Measurements from ENCODE around the gene SNX12. TPM values are rescaled to one million over a fixed set of nuclear protein-coding genes. Genes with fewer than 3 reads are reported as not detected.

The SNX12 gene
- total RNA-seq (2021), result 69.4 to 79.6 TPM (median 74.2 TPM) in 3 replicates
- percentile 68 among the genes with signal in this experiment for Bru-seq, nascent RNA
- long read RNA-seq, experiment 1, partial matches to known transcripts, result 0 of 11 reads
- long read RNA-seq, experiment 1, other reads (novel, unspliced or antisense), result 8 of 11 reads
- long read RNA-seq, experiment 2, transcript SNX12-202 (4 exons, 2,376 nt), result major isoform, 45 of 73 reads
- long read RNA-seq, experiment 2, partial matches to known transcripts, result 4 of 73 reads
- long read RNA-seq, experiment 2, other reads (novel, unspliced or antisense), result 23 of 73 reads
- long read RNA-seq, experiment 3, partial matches to known transcripts, result 0 of 10 reads
- long read RNA-seq, experiment 3, other reads (novel, unspliced or antisense), result 7 of 10 reads

- Mint-ChIP-seq H3K36me3 (peaks cover 3% of the 10 kb centered on the region), H3K27ac (peak within 1 kb of the TSS; percentile 90), H3K4me1 (peaks cover 7% of the 10 kb centered on the region), H3K9me3 (no peaks in the 10 kb centered on the region), H3K4me3 (peak within 1 kb of the TSS; percentile 94), H3K27me3 (ENCODE audit: low read depth) (no peaks in the 10 kb centered on the region; the same call in 1 of the 2 replicates)
- DNase-seq (ENCODE audit: low spot score) (peak; percentile 85), ATAC-seq (peak; percentile 98)
- CTCF ChIA-PET, result interaction anchor here (1.0 to 1.2 kb wide), 3 partner anchors 15 to 60 kb away, joined by 3 to 4 read pairs (median 3); no protein-coding TSS in a partner anchor
- POLR2A ChIA-PET, result interaction anchor here (0.5 to 1.4 kb wide), 6 partner anchors 15 to 1034 kb away, joined by 3 to 11 read pairs (median 4); no protein-coding TSS in a partner anchor
- no peak; the same call in 1 of the 2 replicates for TF ChIP-seq ERG (CRISPR knock-in tag; IDR thresholded peaks at IDR 0.05)
- no peak for TF ChIP-seq JAZF1 (CRISPR knock-in tag; IDR thresholded peaks at IDR 0.05)
- no peak for TF ChIP-seq GRHL2 (CRISPR knock-in tag; IDR thresholded peaks at IDR 0.05; ENCODE audit: insufficient replicate concordance, severe bottlenecking)
- no peak for TF ChIP-seq EMX1 (CRISPR knock-in tag; IDR thresholded peaks at IDR 0.05)
- TF ChIP-seq MLX (CRISPR knock-in tag; IDR thresholded peaks at IDR 0.05), result no peak
- TF ChIP-seq CBFB (CRISPR knock-in tag; IDR thresholded peaks at IDR 0.05; ENCODE audit: low read depth), result no peak
- no peak for TF ChIP-seq ZNF423 (CRISPR knock-in tag; IDR thresholded peaks at IDR 0.05)
- no peak for TF ChIP-seq NR2C2 (CRISPR knock-in tag; IDR thresholded peaks at IDR 0.05)
- TF ChIP-seq ZNF671 (CRISPR knock-in tag; IDR thresholded peaks at IDR 0.05), result no peak
- TF ChIP-seq USF2 (CRISPR knock-in tag; IDR thresholded peaks at IDR 0.05), result no peak
- TF ChIP-seq USF1 (CRISPR knock-in tag; IDR thresholded peaks at IDR 0.05), result no peak
- TF ChIP-seq TEAD1 (CRISPR knock-in tag; IDR thresholded peaks at IDR 0.05), result no peak
- TF ChIP-seq ATF1 (CRISPR knock-in tag; IDR thresholded peaks at IDR 0.05), result no peak
- peak; percentile 40; the same call in 1 of the 2 replicates for TF ChIP-seq FOXP1 (CRISPR knock-in tag; IDR thresholded peaks at IDR 0.05; ENCODE audit: borderline replicate concordance)
- peak; percentile 58 for TF ChIP-seq NFYB (CRISPR knock-in tag; conservative IDR thresholded peaks at IDR 0.05; ENCODE audit: low read depth)
- no peak for TF ChIP-seq ATF2 (CRISPR knock-in tag; IDR thresholded peaks at IDR 0.05; ENCODE audit: borderline replicate concordance, low read depth)
- peak; percentile 72 for TF ChIP-seq SP1 (CRISPR knock-in tag; conservative IDR thresholded peaks at IDR 0.05)
- no peak for TF ChIP-seq ZNF512 (CRISPR knock-in tag; IDR thresholded peaks at IDR 0.05; ENCODE audit: borderline replicate concordance)
- no peak for TF ChIP-seq SOX15 (CRISPR knock-in tag; IDR thresholded peaks at IDR 0.05)
- peak; percentile 43; the same call in 1 of the 2 replicates for TF ChIP-seq MAX (CRISPR knock-in tag; IDR thresholded peaks at IDR 0.05)
- TF ChIP-seq STAT6 (CRISPR knock-in tag; conservative IDR thresholded peaks at IDR 0.05; ENCODE audit: low read depth), result no peak
- no peak for TF ChIP-seq PRRX2 (CRISPR knock-in tag; IDR thresholded peaks at IDR 0.05)
- no peak for TF ChIP-seq SMAD4 (CRISPR knock-in tag; IDR thresholded peaks at IDR 0.05)
- TF ChIP-seq MYBL2 (CRISPR knock-in tag; IDR thresholded peaks at IDR 0.05), result no peak
- TF ChIP-seq ZMAT4 (CRISPR knock-in tag; IDR thresholded peaks at IDR 0.05), result no peak
Observed at GRCh38 chrX:71068044-71068918, at the start of gene SNX12. TSS of gene SNX12 (minus strand) at chrX:71068334. CDS start at chrX:71068306, 28 bp downstream.
